ENCODE results near the gene RNF223.

DNA sequence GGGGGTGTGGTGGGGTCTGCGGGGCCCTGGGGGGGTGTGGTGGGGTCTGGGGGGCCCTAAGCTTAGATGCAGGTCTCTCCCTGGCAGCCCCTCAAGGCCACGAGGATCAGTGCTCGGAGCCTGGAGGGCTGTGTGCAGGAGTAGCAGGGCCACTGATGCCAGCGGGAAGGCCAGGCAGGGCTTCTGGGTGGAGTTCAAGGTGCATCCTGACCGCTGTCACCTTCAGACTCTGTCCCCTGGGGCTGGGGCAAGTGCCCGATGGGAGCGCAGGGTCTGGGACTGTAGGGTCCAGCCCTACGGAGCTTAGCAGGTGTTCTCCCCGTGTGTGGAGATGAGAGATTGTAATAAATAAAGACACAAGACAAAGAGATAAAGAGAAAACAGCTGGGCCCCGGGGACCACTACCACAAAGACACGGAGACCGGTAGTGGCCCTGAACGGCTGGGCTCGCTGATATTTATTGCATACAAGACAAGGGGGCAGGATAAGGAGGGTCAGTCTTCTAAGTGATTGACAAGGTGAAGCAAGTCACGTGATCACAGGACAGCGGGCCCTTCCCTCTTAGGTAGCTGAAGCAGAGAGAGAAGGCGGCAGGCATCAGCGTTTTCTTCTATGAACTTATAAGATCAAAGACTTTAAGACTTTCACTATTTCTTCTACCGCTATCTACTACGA lies 8.7 kb downstream of the RNF223 start:
- TF ChIP-seq NR3C1 (IDR thresholded peaks at IDR 0.05): no peak
- no peak for TF ChIP-seq CTCF (IDR thresholded peaks at IDR 0.05)
- no peak for TF ChIP-seq KDM1A (IDR thresholded peaks at IDR 0.05; ENCODE audit: low read depth)
- no peak for TF ChIP-seq HDAC2 (IDR thresholded peaks at IDR 0.05)
- no peak for TF ChIP-seq EP300 (IDR thresholded peaks at IDR 0.05)
